HepG2 (cell line): ENCODE results near the gene ENPP7. TPM values are rescaled to one million over a fixed set of nuclear protein-coding genes. Genes with fewer than 3 reads are reported as not detected.

ENCODE experiments used
- AGO2 ChIP-seq: fragments of 200-400 bp; formaldehyde crosslinking; optimal IDR thresholded peaks from 2 replicates; pipeline ENCODE3; 2017; ENCODE audit warnings: mild to moderate bottlenecking, low read depth, low read length, moderate library complexity
- CHCHD3 ChIP-seq: sonication (generic); formaldehyde crosslinking; IDR thresholded peaks from 2 replicates; pipeline ENCODE4 v1.8.0; 2022; ENCODE audit warnings: mild to moderate bottlenecking, missing genetic modification reagents, moderate library complexity
- FOXJ3 ChIP-seq: sonication (generic); formaldehyde crosslinking; IDR thresholded peaks from 2 replicates; pipeline ENCODE4 v1.4.0; 2020; ENCODE audit warnings: missing genetic modification reagents, mild to moderate bottlenecking, borderline replicate concordance
- GZF1 ChIP-seq: sonication (generic); formaldehyde crosslinking; IDR thresholded peaks from 2 replicates; pipeline ENCODE4 v1.5.1; 2020; ENCODE audit warnings: mild to moderate bottlenecking, missing genetic modification reagents
- HDAC2 ChIP-seq: sonication (generic); formaldehyde crosslinking; IDR thresholded peaks from 2 replicates; pipeline ENCODE4 v1.4.0; 2020; ENCODE audit warnings: missing genetic modification reagents
- HNF4G ChIP-seq, 2 experiments: sonication (generic) in 1 of 2; formaldehyde crosslinking in 1 of 2; IDR thresholded peaks; 2 replicates each; pipeline versions ENCODE4 v1.4.0 to v1.6.1; 2011 to 2020; ENCODE audit warnings: borderline replicate concordance in 2 of 2, low read depth in 2 of 2, mild to moderate bottlenecking in 2 of 2, low read length in 1 of 2, missing genetic modification reagents in 1 of 2, moderate library complexity in 1 of 2
- HOXA5 ChIP-seq: sonication (generic); formaldehyde crosslinking; IDR thresholded peaks from 2 replicates; pipeline ENCODE4 v1.4.0; 2020; ENCODE audit warnings: missing genetic modification reagents
- IKZF1 ChIP-seq: fragments of 450-650 bp; IDR thresholded peaks from 2 replicates; pipeline ENCODE4 v1.7.1; 2016
- MXD4 ChIP-seq: IDR thresholded peaks from 2 replicates; pipeline ENCODE4 v1.6.1; 2016; ENCODE audit warnings: mild to moderate bottlenecking, missing biosample characterization, missing genetic modification reagents
- NAIF1 ChIP-seq: sonication (generic); formaldehyde crosslinking; IDR thresholded peaks from 2 replicates; pipeline ENCODE4 v1.5.0; 2020; ENCODE audit warnings: mild to moderate bottlenecking, missing genetic modification reagents, borderline replicate concordance
- NR2F2 ChIP-seq: IDR thresholded peaks from 2 replicates; pipeline ENCODE4 v1.6.1; 2012; ENCODE audit warnings: low read depth, inconsistent platforms, borderline replicate concordance
- PHF21A ChIP-seq: sonication (generic); formaldehyde crosslinking; IDR thresholded peaks from 2 replicates; pipeline ENCODE4 v1.5.0; 2020; ENCODE audit warnings: mild to moderate bottlenecking, missing genetic modification reagents
- POGZ ChIP-seq: sonication (generic); formaldehyde crosslinking; IDR thresholded peaks from 2 replicates; pipeline ENCODE4 v1.4.0; 2020; ENCODE audit warnings: mild to moderate bottlenecking, missing genetic modification reagents
- PRDM15 ChIP-seq: sonication (generic); formaldehyde crosslinking; IDR thresholded peaks from 2 replicates; pipeline ENCODE4 v1.4.0; 2020; ENCODE audit warnings: missing genetic modification reagents
- PREB ChIP-seq: sonication (generic); formaldehyde crosslinking; IDR thresholded peaks from 2 replicates; pipeline ENCODE4 v1.4.0; 2020; ENCODE audit warnings: missing genetic modification reagents
- RBFOX2 ChIP-seq: fragments of 200-400 bp; formaldehyde crosslinking; IDR thresholded peaks from 2 replicates; pipeline ENCODE4 v1.6.1; 2017; ENCODE audit warnings: low read depth, mild to moderate bottlenecking, low read length
- SP140L ChIP-seq: sonication (generic); formaldehyde crosslinking; IDR thresholded peaks from 2 replicates; pipeline ENCODE4 v1.4.0; 2020; ENCODE audit warnings: missing genetic modification reagents, borderline replicate concordance
- SRSF4 ChIP-seq: fragments of 200-400 bp; formaldehyde crosslinking; IDR thresholded peaks from one replicate; pipeline ENCODE4 v1.6.1; 2018; ENCODE audit warnings: mild to moderate bottlenecking, low read depth, low read length, moderate library complexity; ENCODE audit not compliant: poor library complexity, severe bottlenecking
- SSRP1 ChIP-seq: IDR thresholded peaks from 2 replicates; pipeline ENCODE4 v1.6.1; 2016; ENCODE audit warnings: control low read depth
- TRIM24 ChIP-seq: sonication (generic); formaldehyde crosslinking; IDR thresholded peaks from 2 replicates; pipeline ENCODE4 v1.8.0; 2022; ENCODE audit warnings: mild to moderate bottlenecking, missing genetic modification reagents
- ZBTB4 ChIP-seq: sonication (generic); formaldehyde crosslinking; IDR thresholded peaks from 2 replicates; pipeline ENCODE4 v1.4.0; 2020; ENCODE audit warnings: missing genetic modification reagents, mild to moderate bottlenecking, borderline replicate concordance
- ZNF383 ChIP-seq: sonication (generic); formaldehyde crosslinking; IDR thresholded peaks from 2 replicates; pipeline ENCODE4 v1.4.0; 2020; ENCODE audit warnings: missing genetic modification reagents, mild to moderate bottlenecking, borderline replicate concordance
- polyA plus RNA-seq, 8 experiments: library from polyadenylated mRNA; depleted of rRNA in 3 of 8; stranded (reverse) in 7 of 8; unstranded in 1 of 8; fragments of >200 nt; fragmentation: Illumina TruSeq in 4 of 8; extraction: Trizol in 4 of 8; gene quantifications; 2 replicates each; pipeline versions ENCODE4 v1.2.1 to v1.2.3, GENCODE V29; 2011 to 2016; ENCODE audit warnings: low read depth in 4 of 8, missing spikeins in 1 of 8, mixed read lengths in 1 of 8; ENCODE audit not compliant: insufficient read depth in 1 of 8
- total RNA-seq, 5 experiments: library from RNA; depleted of rRNA; stranded (reverse); fragments of >200 nt; fragmentation: Illumina TruSeq; extraction: Trizol; gene quantifications; 2 replicates each; pipeline ENCODE4 v1.2.3, GENCODE V29; 2016; ENCODE audit warnings: low read depth in 1 of 5

ENPP7 gene
- total and polyA plus RNA-seq, 2 of the 13 experiments (the other 11 are each of a cell fraction or from before 2014, with no cell fraction given), result 1.1 to 2.2 TPM

- TF ChIP-seq SRSF4, result no peak
- no peak for TF ChIP-seq FOXJ3 (CRISPR knock-in tag)
- TF ChIP-seq ZBTB4 (CRISPR knock-in tag), result peak; percentile 78; the same call in 1 of the 2 replicates
- TF ChIP-seq NR2F2, result no peak
- TF ChIP-seq CHCHD3, result no peak
- TF ChIP-seq HDAC2 (CRISPR knock-in tag), result peak; percentile 52; the same call in 1 of the 2 replicates
- TF ChIP-seq NAIF1 (CRISPR knock-in tag), result no peak
- TF ChIP-seq MXD4 (CRISPR knock-in tag), result no peak
- no peak for TF ChIP-seq AGO2
- no peak for TF ChIP-seq POGZ (CRISPR knock-in tag)
- no peak for TF ChIP-seq PRDM15
- TF ChIP-seq HOXA5 (CRISPR knock-in tag), result no peak
- no peak for TF ChIP-seq TRIM24 (CRISPR knock-in tag)
- TF ChIP-seq HNF4G (IDR thresholded peaks at IDR 0.05; ENCODE audit: borderline replicate concordance, low read depth, low read length), result peak; percentile 86
- TF ChIP-seq HNF4G (CRISPR knock-in tag; IDR thresholded peaks at IDR 0.05; ENCODE audit: borderline replicate concordance, low read depth), result peak; percentile 84; the same call in 1 of the 2 replicates
- no peak for TF ChIP-seq SP140L (CRISPR knock-in tag)
- peak; percentile 66 for TF ChIP-seq RBFOX2
- TF ChIP-seq SSRP1 (CRISPR knock-in tag), result no peak
- peak; percentile 52; the same call in 1 of the 2 replicates for TF ChIP-seq PHF21A (CRISPR knock-in tag)
- no peak for TF ChIP-seq PREB (CRISPR knock-in tag)
- TF ChIP-seq GZF1 (CRISPR knock-in tag), result 0 out of 2 replicates have a peak, but pooled peaks have one; percentile 61
- no peak for TF ChIP-seq ZNF383 (CRISPR knock-in tag)
- no peak for TF ChIP-seq IKZF1
Observed at GRCh38 chr17:79730769-79731483, at the start of gene ENPP7 (continued).
